Forelimb muscle (tissue), 1 donor: Measurements from ENCODE around the gene BCCIP. TPM values are rescaled to one million over a fixed set of nuclear protein-coding genes. Genes with fewer than 3 reads are reported as not detected.

Source experiments
- DNase-seq: peaks from one replicate; pipeline ENCODE4 v3.0.0-alpha.2; 2013; ENCODE audit warnings: low read depth
- polyA plus RNA-seq: library from polyadenylated mRNA; unstranded; fragments of 120-200 nt; gene quantifications from one replicate; pipeline ENCODE4 v1.2.1, GENCODE V29; 2013; ENCODE audit not compliant: insufficient read length

BCCIP gene
- polyA plus RNA-seq, 1 donor, result 53.3 TPM

DNA sequence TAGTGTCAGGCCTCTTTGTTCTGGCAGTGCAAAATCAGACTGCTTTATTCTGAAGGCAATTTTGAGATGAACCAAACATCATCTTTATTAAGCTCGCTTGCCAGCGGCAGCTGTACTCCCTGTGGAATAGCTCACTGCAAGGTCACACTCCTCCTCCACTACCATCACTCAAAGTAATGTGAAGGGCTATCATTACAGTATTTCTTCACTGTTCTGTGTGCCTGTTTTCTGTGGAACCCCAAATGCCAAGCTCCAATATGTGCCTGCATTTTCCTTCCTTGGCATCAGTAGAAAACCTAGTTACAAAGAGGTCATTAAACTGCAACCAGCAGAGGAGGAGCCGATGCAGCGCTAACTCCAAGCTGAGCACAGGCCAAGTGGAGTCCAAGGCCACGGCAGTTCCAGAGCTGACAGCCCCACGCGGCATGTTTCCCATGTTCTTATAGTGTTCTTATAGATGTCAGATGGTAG is 21.4 kb downstream of the BCCIP start:
- no peak for DNase-seq

DNA sequence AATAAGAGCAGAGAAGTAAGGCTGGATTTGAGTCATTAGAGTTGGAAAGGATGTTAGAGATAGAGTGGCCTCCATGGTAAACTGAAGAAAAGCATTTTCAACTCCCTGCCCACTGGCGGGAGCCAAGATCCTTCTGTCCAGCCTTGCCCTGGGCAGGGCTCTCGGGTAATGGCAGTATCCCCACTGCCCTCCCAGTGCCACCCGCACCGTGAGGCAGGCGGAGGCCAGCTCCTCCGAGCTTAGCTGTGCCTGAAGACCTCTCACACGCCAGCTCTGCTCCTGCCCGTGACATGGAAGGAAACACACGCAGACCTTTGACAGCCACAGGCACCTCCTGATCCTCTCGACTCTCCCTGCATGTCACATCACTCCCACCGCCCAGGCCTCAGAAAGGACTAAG is 22.3 kb downstream of the BCCIP start:
- DNase-seq, result no peak

- DNase-seq, result no peak
Observed at GRCh38 chr10:125846894-125847293, 23.5 kb downstream of the BCCIP start.

GRCh38 chr10:125848371-125848770 is 25.0 kb downstream of the BCCIP start:
- no peak for DNase-seq

DNA sequence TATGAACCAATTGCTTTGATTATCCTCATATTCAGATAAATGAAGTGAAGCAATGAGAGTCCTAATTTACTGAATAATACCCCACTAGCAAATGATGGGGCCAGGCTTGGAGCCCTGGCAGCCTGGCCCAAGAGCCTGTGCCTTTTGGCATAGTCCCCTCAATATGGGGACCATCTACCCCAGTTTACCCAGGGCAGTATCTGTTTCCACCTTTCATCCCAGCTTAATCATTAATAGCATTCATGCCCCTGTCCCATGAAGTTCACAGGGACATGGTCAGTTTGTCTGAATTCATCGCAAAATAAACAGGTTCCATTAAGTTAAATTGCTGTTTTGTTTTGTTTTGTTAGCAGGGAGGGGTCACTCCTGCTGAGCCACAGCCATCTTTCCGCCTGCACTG is 25.5 kb downstream of the BCCIP start:
- DNase-seq, result no peak

- no peak for DNase-seq
Observed at GRCh38 chr10:125849448-125849847, 26.1 kb downstream of the BCCIP start.

DNA sequence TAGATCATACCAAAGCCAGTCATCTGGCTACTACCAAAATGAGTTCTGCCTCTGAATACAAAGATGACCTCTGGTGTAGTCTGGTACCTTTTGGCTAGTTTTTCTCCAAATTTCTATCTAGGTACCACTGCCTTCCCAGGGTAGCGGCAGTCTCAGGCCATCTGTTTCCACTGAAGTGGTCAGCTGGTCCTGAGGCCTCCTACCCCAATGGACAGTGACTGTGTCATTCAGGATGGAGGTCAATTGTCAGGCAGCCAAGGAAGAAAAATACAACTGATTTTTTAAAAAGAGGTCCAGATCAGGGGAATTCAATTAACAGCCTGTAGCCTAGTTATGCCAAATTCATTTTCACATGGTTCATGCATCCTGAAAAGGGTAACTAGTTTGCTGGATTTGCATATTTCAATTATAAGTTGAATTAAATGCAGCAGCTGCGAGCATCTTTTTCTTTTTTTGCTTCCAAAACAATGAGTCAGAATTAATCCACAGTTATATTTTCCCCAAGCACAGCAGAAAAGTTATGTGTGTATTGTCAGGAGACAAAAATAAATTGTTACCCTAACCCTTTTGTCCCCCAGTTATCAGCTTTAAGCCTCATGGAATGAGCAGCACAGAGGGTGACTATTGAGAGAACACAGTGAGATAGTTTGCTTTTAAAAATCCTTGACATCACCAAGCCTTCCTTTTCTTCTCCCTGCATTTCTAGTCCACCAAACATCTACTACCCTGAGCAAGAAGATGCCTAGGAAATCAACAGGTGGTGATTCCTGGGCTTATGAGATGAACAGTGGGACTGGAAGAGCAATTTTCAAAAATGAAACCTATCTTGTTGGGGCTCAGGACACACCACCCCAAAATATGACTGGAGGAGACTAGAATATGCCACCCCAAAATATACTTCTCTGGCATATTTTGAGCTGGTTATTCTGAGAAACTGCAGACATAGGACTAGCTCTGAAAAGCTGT is 27.7 kb downstream of the BCCIP start:
- no peak for DNase-seq

DNA sequence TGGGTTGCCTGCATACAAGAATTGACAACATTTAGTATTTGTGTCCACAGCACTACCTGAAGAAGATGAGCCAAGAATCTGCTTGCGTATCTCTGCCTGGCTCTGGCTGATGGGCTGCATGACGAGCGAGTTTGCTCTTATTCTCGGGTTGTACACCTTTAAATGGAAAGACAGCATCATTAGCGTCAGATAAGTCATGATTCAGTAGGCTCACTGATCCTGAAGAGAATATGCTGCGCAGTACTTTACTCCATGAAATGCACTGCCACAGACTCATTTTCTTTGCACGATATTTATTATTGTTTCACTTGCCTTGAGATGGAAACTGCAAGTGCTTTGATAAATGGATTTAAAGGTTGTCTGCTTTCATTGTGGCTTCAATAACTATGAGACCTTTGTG is 29.1 kb downstream of the BCCIP start:
- DNase-seq, result no peak

GRCh38 chr10:125857185-125857760 is 33.9 kb downstream of the BCCIP start:
- DNase-seq, result no peak

DNA sequence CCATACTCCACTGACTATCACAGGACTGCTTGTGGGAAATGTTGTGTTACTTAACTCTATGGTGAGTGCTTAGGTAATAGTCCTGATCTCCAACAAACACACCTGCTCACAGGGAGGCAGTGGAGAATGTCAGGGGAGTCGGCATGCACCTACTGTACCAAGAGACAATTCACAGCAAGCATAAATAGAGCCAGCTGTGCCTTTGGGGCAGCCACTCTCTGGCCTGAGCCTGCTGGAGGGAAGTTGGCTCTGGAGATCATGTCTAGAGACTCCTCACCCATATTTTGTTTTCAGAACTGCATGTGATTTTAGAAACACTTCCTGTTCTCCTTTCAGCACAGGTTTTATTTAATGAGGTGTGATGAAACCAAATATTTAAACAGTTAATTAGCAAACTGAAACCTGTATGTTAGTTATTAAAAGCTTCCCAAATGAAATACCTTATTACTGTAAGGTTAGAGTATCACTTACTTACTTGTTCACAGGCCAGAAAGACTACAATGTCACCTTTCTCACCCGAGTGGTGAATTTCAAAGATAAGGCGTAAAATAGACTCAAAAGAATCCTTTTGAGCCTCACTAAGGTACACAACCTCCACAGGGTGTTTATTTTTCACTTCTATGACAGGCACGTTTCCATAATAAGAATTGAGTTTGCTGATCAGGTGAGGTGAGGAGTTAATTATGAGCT is 35.9 kb downstream of the BCCIP start:
- no peak for DNase-seq

GRCh38 chr10:125865120-125865519 is 41.8 kb downstream of the BCCIP start:
- DNase-seq, result no peak

DNA sequence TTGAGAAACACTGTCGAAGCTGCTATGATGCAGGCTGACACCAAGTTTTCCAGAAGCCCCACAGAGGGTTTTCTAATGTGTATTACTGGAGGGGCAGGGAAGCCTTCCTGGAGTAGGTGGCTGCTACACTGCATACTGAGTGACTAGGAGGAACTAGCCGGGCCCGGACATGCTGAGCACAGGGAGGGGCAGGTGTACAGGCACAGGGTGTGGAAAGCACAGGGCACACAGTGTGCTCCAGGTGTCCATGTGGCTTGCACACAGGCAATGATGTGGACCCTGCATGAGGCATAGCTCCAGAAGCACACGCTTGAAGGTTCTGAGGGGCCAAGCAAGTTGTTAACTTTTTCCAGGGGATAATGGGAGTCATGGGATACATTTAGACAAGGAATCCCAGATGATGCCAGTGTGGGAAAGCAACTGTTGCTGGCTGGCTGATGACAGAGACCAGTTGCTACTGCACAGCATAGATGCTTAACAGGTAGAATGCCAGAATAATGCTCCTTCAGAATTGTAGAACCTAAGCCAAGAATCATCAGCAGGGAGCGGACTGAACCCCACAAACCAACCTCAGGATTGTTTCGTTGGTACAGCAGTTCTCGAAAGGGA is 43.2 kb downstream of the BCCIP start:
- no peak for DNase-seq

DNA sequence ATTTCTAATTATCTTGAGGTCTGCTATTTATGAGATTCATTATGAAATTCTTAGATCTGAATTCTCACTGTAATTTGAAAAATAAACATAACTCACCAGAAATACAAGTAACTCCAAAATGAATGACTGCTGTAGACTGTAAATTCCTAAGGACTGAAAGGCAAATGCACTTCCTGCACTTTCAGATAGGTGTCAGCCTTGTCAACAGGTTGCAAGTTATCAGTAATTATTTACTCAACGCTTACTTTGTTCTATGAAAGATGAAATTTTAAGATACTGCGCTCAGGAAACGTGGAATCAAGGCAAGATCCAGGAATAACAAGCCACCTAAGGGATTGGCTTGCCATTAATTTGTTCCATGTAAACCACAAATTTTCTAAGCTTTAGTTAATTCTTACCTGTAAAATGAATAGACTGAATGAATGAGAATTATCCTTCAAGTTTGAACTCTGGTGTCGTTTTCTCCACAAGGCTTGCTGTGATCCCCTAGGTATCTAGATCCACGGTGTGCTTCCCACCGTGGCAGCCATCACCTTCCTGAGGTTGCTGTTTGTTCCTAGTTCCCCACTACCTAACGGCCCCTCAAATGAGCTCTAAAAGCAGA is 45.1 kb downstream of the BCCIP start:
- no peak for DNase-seq

DNA sequence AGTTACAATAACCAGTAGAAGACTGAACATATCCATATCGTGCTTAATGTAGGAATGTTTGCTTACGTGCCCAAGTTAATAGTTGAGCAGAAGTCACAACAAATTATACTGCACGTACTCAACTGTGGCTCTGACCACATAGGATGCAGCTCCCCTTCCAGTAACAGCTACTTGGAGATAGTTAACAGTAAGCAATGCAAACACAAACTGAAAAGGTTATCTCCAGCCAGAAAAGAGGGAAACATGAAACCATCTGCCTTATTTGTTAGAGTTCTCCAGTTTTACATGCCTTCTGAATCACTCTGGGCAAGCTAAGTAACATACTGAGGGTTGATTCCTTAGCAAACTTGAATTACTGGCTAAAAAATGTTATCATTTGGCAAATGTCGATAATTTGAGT is 48.0 kb downstream of the BCCIP start:
- no peak for DNase-seq

DNA sequence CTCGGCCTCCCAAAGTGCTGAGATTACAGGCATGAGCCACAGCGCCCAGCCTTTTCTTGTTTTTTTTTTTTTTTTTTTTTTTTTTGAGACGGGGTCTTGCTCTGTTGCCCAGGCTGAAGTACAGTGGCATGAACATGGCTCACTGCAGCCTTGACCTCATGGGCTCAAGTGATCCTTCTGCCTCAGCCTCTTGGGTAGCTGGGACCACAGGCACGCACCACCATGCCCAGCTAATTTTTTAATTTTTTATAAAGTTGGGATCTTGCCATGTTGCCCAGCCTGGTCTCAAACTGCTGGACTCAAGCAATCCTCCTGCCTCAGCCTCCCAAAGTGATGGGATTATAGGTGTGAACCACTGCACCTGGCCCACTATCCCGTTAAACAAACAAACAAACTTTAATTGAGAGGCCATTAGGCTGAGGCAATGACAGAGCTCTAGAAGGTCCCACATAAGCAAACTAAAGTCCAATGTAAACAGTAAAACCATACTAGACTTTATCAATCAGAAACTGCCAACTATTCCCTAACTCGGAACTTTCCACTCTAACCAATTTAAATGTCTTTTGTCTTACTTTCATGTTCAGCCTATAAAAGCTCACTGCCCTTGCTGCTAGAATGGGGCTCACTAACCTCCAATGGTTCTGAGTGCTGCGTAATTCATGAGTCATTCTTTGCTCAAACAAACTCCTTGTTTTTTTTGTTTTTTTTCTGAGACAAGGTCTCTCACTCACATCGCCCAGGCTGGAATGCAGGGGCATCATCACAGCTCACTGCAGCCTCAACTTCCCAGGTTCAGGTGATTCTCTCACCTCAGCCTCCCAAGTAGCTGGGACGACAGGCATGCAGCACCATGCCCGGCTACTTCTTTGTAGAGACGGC is 55.9 kb downstream of the BCCIP start:
- no peak for DNase-seq

DNA sequence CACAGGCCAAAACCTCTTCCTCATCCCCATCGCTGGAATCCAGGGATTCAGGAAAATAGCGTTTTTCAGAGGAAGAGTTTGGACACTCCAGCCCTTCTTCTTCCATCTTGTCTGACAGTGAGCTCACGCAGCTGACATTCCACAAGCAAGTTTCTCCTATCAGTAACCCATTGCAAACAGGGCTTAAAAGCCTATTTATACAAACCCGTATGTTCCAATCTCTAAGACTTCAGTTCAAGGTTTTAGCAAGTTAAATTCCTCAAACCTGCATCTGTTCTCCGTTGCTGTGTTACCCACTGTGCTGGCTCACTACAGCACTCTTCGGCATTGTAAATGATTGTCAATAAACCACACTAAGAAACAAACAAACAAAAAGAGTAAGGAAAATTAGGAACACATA is 57.4 kb downstream of the BCCIP start:
- no peak for DNase-seq

- DNase-seq, result no peak
Observed at GRCh38 chr10:125881192-125881591, 57.8 kb downstream of the BCCIP start, which contains the start of gene DHX32. DHX32 (minus strand) TSS chr10:125881292; CDS start chr10:125880824, 468 bp downstream.

DNA sequence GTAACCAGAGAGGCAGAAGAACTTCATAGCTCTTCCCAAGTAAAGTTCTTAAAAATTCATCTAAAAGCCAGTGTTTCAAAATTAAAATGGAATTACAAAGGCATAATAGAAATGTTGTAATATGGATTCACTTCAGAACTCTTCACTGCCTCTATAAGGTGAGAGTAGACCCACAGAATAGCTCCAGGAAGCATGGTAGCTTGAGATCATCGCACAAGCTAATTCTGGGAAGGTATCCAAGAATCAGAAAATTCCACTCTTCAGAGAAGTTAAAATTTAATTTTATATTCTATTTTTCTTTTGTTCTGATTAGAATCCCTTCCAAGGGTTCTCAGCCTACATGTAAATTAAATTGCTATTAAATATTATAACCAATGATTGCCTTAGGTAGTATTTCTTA is 59.2 kb downstream of the BCCIP start:
- no peak for DNase-seq

DNA sequence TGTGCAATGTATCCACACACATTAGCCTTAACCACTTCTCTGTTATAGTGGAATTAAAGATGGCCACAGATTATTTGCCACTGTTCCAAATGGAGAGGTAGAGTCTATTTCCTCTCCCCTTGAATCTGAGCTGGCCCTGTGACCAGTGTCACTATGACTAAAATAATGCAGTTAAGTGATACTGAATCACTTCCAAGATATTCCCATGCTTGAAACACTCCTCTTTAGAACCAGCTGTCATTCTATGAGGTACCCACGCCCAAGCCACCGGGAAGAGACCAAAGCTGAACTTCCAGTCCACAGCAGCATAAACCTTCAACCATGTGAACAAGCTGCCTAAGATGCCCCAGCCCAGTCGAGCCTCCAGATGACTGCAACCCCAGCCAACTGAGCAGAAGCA is 59.9 kb downstream of the BCCIP start:
- DNase-seq, result no peak
